ENCODE data around the gene DDX19B. TPM values are rescaled to one million over a fixed set of nuclear protein-coding genes. Genes with fewer than 3 reads are reported as not detected.
"Not testable (repeated sequence)": the region's sequence is repeated elsewhere in the genome, so short reads cannot be mapped to it uniquely, and the experiment has no call there.

DDX19B gene
- total RNA-seq, 1 donor from 2014 or later: 18.7 TPM

- no peak for DNase-seq
Measured at GRCh38 chr16:70349783-70350182, 50.8 kb downstream of the DDX19B start.

- no peak for DNase-seq
Measured at GRCh38 chr16:70359552-70359951, 60.6 kb downstream of the DDX19B start.

- no peak for DNase-seq
Measured at GRCh38 chr16:70364399-70364798, 65.4 kb downstream of the DDX19B start.

GRCh38 chr16:70370145-70370544 is 71.2 kb downstream of the DDX19B start:
- DNase-seq: not testable (repeated sequence)

- no peak for DNase-seq
Measured at GRCh38 chr16:70370924-70371323, 71.9 kb downstream of the DDX19B start.

GRCh38 chr16:70372921-70373728 is 74.1 kb downstream of the DDX19B start:
- no peak for DNase-seq

- DNase-seq: no peak
Measured at GRCh38 chr16:70374213-70374612, 75.2 kb downstream of the DDX19B start.

GRCh38 chr16:70375636-70376611 is 76.9 kb downstream of the DDX19B start:
- DNase-seq: no peak

- DNase-seq: no peak
Measured at GRCh38 chr16:70377782-70378181, 78.8 kb downstream of the DDX19B start.

GRCh38 chr16:70378869-70379493 is 80.0 kb downstream of the DDX19B start:
- DNase-seq: no peak

- DNase-seq: peak; percentile 64
Measured at GRCh38 chr16:70380248-70380918, 81.4 kb downstream of the DDX19B start.

GRCh38 chr16:70380919-70381603 is 82.1 kb downstream of the DDX19B start:
- peak; percentile 98 for DNase-seq

GRCh38 chr16:70381604-70382342 is 82.8 kb downstream of the DDX19B start:
- no peak for DNase-seq

GRCh38 chr16:70383421-70383960 is 84.5 kb downstream of the DDX19B start:
- DNase-seq: no peak

Small RNA genes within 50 kb of the gene (small RNA-seq; reads per million reads assigned to genes)
- not detected for gene RN7SL279P (ENCODE audit: low replicate concordance)

Other genes with a start within 250 kb of the DDX19B start
- 16.8 TPM for gene PDPR, start 184.9 kb upstream of the DDX19B start, total RNA-seq
- not detected for gene CLEC18C, start 125.4 kb upstream of the DDX19B start, total RNA-seq
- gene EXOSC6, start 47.2 kb upstream of the DDX19B start, total RNA-seq: 23.7 TPM
- 55.1 TPM for gene AARS1, start 9.7 kb upstream of the DDX19B start, total RNA-seq
- gene DDX19A, start 47.7 kb downstream of the DDX19B start, total RNA-seq: 30.0 TPM
- 23.6 TPM for gene ST3GAL2, start 139.9 kb downstream of the DDX19B start, total RNA-seq
- 8.7 TPM for gene FCSK, start 155.4 kb downstream of the DDX19B start, total RNA-seq
- gene COG4, start 224.4 kb downstream of the DDX19B start, total RNA-seq: 28.7 TPM
- gene SF3B3, start 224.6 kb downstream of the DDX19B start, total RNA-seq: 85.2 TPM